IPS-15b (cell line): ENCODE data around the gene FAM107B.

Experiments
- H3K27me3 ChIP-seq: one replicate; pipeline ENCODE4 v1.6.1; 2013; ENCODE audit warnings: low read length; ENCODE audit not compliant: control insufficient read depth, insufficient read depth
- H3K36me3 ChIP-seq: one replicate; pipeline ENCODE4 v1.6.1; 2013; ENCODE audit warnings: low read length; ENCODE audit not compliant: control insufficient read depth, insufficient read depth
- H3K4me1 ChIP-seq: one replicate; pipeline ENCODE4 v1.6.1; 2013; ENCODE audit warnings: mild to moderate bottlenecking, low read length; ENCODE audit not compliant: control insufficient read depth, insufficient read depth
- H3K4me3 ChIP-seq: one replicate; pipeline ENCODE4 v1.5.1; 2013; ENCODE audit warnings: low read depth, low read length
- H3K9ac ChIP-seq: one replicate; pipeline ENCODE4 v1.6.1; 2013; ENCODE audit warnings: low read depth, mild to moderate bottlenecking, low read length
- H3K9me3 ChIP-seq: one replicate; pipeline ENCODE4 v1.6.1; 2013; ENCODE audit warnings: mild to moderate bottlenecking, low read length; ENCODE audit not compliant: control insufficient read depth, insufficient read depth

Gene FAM107B

GRCh38 chr10:14608381-14609001 is 166.2 kb downstream of the FAM107B start:
- H3K9me3 ChIP-seq = no peaks in the 10 kb centered on the region
- no peak overlapping the region for H3K4me3 ChIP-seq
- no peaks in the 10 kb centered on the region for H3K36me3 ChIP-seq
- H3K4me1 ChIP-seq = peaks cover 4% of the 10 kb centered on the region
- H3K9ac ChIP-seq = no peak overlapping the region
- H3K27me3 ChIP-seq = peaks cover 20% of the 10 kb centered on the region

DNA sequence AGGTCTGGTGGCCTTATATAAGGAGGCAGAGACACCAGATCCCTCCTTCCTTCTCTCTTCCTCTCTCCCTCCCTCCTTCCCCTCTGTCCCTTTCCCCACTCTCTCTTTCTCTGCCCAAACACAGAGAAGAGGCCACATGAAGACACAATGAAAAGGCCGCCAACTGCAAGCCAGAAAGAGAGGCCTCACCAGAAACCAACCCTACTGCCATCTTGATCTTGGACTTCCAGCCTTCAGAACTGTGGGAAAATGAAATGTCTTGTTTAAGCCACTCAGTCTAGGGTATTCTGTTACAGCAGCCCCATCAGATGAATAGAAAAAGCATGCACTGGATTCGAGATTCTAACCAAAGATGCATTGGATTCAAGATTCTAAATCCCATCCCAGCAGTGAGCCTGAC is 168.1 kb downstream of the FAM107B start:
- H3K9me3 ChIP-seq = no peaks in the 10 kb centered on the region
- H3K9ac ChIP-seq = no peak overlapping the region
- H3K4me1 ChIP-seq = peaks cover 11% of the 10 kb centered on the region
- peaks cover 24% of the 10 kb centered on the region for H3K27me3 ChIP-seq
- no peak overlapping the region for H3K4me3 ChIP-seq
- no peaks in the 10 kb centered on the region for H3K36me3 ChIP-seq

GRCh38 chr10:14605231-14605925 is 169.3 kb downstream of the FAM107B start:
- H3K9me3 ChIP-seq = no peaks in the 10 kb centered on the region
- peaks cover 24% of the 10 kb centered on the region for H3K27me3 ChIP-seq
- peaks cover 11% of the 10 kb centered on the region for H3K4me1 ChIP-seq
- no peaks in the 10 kb centered on the region for H3K36me3 ChIP-seq
- no peak overlapping the region for H3K9ac ChIP-seq
- peak overlapping the region; percentile 45 for H3K4me3 ChIP-seq

GRCh38 chr10:14604181-14605142 is 170.2 kb downstream of the FAM107B start:
- Histone ChIP-seq H3K36me3 (no peaks in the 10 kb centered on the region), H3K9me3 (no peaks in the 10 kb centered on the region), H3K9ac (no peak overlapping the region), H3K4me1 (peaks cover 11% of the 10 kb centered on the region), H3K4me3 (peak overlapping the region; percentile 45), H3K27me3 (peaks cover 24% of the 10 kb centered on the region)

- H3K9ac ChIP-seq = no peak overlapping the region
- no peaks in the 10 kb centered on the region for H3K36me3 ChIP-seq
- H3K9me3 ChIP-seq = no peaks in the 10 kb centered on the region
- peaks cover 11% of the 10 kb centered on the region for H3K4me1 ChIP-seq
- H3K27me3 ChIP-seq = peaks cover 24% of the 10 kb centered on the region
- H3K4me3 ChIP-seq = peak overlapping the region; percentile 83
Observed at GRCh38 chr10:14603534-14604102, 171.1 kb downstream of the FAM107B start.

- Histone ChIP-seq H3K4me3 (peak overlapping the region; percentile 83), H3K36me3 (no peaks in the 10 kb centered on the region), H3K9me3 (no peaks in the 10 kb centered on the region), H3K9ac (no peak overlapping the region), H3K4me1 (peaks cover 11% of the 10 kb centered on the region), H3K27me3 (peaks cover 24% of the 10 kb centered on the region)
Observed at GRCh38 chr10:14602807-14603533, 171.7 kb downstream of the FAM107B start.

DNA sequence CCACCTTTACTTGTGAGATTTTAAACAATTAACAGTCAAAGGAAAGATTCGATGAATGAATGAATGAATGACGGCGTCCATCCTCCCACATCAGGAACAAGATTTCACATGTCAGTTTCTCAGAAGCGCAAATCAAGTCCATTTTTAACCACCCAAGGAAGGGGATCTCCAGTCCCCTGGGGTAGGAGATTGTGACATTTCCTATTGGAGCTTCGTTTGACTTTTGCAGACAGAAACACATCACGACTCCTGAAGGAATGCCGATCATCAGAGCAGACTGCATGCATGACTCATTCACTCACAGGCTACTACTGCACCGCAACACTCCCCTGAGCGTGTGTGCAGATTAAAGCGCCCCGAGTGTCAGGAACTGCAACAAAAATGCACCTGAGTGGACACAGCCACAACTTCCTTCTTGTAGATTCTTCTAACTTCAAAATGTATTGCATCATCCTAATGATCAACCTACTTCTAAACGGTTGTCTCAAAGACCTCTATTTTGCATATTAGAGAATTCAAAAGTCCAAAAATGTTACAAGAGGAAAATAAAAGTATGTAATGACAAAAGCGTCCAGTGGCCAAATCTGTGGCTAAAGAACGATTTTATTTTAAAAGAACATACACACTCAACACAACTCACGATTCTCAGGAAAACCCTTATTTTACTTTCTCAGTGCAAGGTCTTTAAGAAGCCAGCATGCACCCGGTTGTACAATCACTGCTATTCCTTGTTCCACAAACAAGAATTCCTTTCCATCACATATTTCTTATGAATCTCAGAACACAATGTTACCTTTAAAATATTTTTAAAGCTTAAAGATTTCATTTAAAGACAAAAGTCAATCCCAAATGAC is 172.6 kb downstream of the FAM107B start:
- no peak overlapping the region for H3K9ac ChIP-seq
- H3K27me3 ChIP-seq = peaks cover 24% of the 10 kb centered on the region
- H3K9me3 ChIP-seq = no peaks in the 10 kb centered on the region
- peaks cover 11% of the 10 kb centered on the region for H3K4me1 ChIP-seq
- H3K4me3 ChIP-seq = no peak overlapping the region
- no peaks in the 10 kb centered on the region for H3K36me3 ChIP-seq

DNA sequence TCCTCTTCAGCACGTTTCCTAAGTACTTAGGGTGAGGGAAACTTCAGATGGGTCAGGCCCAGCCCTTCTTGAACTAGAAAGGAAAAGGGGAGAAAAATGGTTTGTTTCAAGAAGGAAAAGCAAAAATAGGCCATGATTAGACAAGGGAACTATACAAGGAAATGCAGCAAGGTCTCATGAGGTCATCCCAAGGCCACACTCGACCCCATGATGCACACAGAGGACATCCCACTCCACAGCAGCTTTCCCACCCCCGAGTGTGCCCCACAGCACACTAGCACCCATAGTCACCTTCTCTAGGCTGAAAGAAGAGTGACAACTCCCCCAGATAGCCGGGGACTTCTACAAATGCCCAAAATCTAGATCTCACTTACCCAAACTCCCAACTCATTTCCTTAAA is 173.4 kb downstream of the FAM107B start:
- no peak overlapping the region for H3K4me3 ChIP-seq
- no peak overlapping the region for H3K9ac ChIP-seq
- H3K36me3 ChIP-seq = no peaks in the 10 kb centered on the region
- H3K27me3 ChIP-seq = peaks cover 23% of the 10 kb centered on the region
- H3K9me3 ChIP-seq = no peaks in the 10 kb centered on the region
- peaks cover 11% of the 10 kb centered on the region for H3K4me1 ChIP-seq

GRCh38 chr10:14600065-14600464 is 174.6 kb downstream of the FAM107B start:
- Histone ChIP-seq H3K36me3 (no peaks in the 10 kb centered on the region), H3K9ac (no peak overlapping the region), H3K9me3 (no peaks in the 10 kb centered on the region), H3K4me3 (no peak overlapping the region), H3K4me1 (peaks cover 8% of the 10 kb centered on the region), H3K27me3 (peaks cover 11% of the 10 kb centered on the region)

DNA sequence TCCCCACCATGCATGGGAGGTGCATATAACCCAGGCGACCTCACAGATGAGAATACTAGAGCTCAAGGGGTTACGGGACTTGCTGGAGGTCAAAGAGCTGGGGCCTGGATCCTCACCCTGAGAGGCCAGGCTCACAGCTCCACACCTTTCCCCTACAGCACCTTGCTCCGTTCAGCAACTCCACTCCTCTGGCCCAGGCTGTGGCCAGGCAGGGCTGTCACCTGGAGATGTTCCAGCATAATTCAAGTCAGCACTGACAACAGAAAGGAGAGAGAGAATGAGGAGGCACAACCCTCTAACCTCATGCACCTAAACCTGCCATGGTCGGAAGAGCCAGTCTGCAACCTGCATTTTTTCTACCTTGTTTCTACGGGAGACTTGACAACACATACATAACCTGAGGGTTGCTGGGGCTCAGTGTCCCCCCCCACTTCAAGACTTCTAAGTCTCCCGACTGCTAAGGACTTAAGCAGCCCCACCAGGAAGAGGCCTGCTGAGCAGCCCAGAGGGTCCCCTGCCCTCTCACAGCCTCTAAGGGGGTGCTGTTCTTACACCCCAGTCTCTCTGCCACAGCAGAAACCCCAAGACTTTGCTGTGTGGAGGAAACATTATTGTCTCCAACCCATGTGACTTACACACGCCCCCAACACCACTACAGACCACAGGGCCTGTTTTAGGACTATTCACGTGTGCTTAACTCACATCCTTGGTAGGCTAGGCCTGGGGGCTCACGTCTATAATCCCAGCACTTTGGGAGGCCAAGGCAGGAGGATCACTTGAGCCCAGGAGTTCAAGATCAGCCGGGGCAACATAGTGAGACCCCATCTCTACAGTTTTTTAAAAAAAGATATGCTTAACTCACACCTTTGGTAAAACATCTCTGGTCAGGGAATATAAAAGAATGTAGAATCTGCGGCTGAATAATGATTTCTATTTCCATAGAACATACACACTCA is 175.6 kb downstream of the FAM107B start:
- Histone ChIP-seq H3K27me3 (peaks cover 5% of the 10 kb centered on the region), H3K4me1 (peaks cover 7% of the 10 kb centered on the region), H3K9me3 (no peaks in the 10 kb centered on the region), H3K36me3 (no peaks in the 10 kb centered on the region), H3K9ac (no peak overlapping the region), H3K4me3 (no peak overlapping the region)
